GM12865 (cell line): ENCODE results near the gene MPO.
A peak's percentile ranks its signal among the peaks of the same experiment; 100 is the strongest.

Experiments
- DNase-seq: peaks from one replicate; pipeline ENCODE4 v3.0.0; 2010; ENCODE audit warnings: low read depth
- H3K4me3 ChIP-seq: 2 replicates; pipeline ENCODE4 v1.5.1; 2011; ENCODE audit warnings: mild to moderate bottlenecking, low read depth, low read length, control low read depth
- TF ChIP-seq, protein P1 (sequence below): IDR thresholded peaks from 2 replicates; pipeline ENCODE4 v1.5.1; 2011; ENCODE audit warnings: low read length, control low read depth, low read depth, inconsistent platforms; ENCODE audit not compliant: insufficient read depth; ENCODE audit errors: missing control alignments

MPO gene, protein sequence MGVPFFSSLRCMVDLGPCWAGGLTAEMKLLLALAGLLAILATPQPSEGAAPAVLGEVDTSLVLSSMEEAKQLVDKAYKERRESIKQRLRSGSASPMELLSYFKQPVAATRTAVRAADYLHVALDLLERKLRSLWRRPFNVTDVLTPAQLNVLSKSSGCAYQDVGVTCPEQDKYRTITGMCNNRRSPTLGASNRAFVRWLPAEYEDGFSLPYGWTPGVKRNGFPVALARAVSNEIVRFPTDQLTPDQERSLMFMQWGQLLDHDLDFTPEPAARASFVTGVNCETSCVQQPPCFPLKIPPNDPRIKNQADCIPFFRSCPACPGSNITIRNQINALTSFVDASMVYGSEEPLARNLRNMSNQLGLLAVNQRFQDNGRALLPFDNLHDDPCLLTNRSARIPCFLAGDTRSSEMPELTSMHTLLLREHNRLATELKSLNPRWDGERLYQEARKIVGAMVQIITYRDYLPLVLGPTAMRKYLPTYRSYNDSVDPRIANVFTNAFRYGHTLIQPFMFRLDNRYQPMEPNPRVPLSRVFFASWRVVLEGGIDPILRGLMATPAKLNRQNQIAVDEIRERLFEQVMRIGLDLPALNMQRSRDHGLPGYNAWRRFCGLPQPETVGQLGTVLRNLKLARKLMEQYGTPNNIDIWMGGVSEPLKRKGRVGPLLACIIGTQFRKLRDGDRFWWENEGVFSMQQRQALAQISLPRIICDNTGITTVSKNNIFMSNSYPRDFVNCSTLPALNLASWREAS

GRCh38 chr17:58280480-58281217 is at the start of gene MPO:
Gene MPO, minus strand, starts transcription at chr17:58280935. Its CDS starts 177 bp downstream, at chr17:58280758.
- TF ChIP-seq, protein P1, sequence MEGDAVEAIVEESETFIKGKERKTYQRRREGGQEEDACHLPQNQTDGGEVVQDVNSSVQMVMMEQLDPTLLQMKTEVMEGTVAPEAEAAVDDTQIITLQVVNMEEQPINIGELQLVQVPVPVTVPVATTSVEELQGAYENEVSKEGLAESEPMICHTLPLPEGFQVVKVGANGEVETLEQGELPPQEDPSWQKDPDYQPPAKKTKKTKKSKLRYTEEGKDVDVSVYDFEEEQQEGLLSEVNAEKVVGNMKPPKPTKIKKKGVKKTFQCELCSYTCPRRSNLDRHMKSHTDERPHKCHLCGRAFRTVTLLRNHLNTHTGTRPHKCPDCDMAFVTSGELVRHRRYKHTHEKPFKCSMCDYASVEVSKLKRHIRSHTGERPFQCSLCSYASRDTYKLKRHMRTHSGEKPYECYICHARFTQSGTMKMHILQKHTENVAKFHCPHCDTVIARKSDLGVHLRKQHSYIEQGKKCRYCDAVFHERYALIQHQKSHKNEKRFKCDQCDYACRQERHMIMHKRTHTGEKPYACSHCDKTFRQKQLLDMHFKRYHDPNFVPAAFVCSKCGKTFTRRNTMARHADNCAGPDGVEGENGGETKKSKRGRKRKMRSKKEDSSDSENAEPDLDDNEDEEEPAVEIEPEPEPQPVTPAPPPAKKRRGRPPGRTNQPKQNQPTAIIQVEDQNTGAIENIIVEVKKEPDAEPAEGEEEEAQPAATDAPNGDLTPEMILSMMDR = no peak
- DNase-seq = no peak
- H3K4me3 ChIP-seq = no peak within 1 kb of the TSS

DNA sequence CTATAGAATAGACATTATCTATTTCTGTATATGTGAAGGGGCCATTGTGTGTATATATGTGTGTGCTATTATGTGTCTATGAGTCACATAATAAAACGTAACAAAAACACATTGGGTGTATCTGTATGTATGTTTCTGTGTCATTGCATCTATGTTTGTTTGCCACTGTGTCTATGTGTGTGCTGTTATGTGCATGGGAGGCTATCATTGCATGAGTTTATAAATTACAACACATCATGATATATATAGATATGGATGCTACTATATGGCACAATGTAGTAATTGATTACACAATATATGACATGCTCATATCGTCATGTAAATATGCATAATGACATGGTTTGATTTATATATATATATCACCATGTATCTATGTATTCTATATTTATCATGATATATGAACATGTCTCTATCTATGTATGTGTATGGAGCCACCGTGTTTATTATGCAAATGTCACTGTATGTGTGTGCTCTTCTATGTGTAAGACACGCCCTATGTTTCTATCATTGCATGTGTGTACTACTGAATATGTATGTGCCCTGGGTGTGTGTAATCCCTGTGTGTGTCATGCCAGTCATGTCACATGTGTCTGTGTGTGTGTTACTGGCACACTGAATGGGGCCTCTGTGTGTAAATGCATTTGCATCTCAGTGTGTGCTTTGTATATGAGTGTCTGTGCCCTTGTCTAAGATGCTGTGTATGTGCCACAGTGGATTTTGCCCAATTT is 49.2 kb upstream of the MPO start:
- H3K4me3 ChIP-seq = peak overlapping the region; percentile 94
- TF ChIP-seq, protein P1 = no peak
- DNase-seq = peak; percentile 95

DNA sequence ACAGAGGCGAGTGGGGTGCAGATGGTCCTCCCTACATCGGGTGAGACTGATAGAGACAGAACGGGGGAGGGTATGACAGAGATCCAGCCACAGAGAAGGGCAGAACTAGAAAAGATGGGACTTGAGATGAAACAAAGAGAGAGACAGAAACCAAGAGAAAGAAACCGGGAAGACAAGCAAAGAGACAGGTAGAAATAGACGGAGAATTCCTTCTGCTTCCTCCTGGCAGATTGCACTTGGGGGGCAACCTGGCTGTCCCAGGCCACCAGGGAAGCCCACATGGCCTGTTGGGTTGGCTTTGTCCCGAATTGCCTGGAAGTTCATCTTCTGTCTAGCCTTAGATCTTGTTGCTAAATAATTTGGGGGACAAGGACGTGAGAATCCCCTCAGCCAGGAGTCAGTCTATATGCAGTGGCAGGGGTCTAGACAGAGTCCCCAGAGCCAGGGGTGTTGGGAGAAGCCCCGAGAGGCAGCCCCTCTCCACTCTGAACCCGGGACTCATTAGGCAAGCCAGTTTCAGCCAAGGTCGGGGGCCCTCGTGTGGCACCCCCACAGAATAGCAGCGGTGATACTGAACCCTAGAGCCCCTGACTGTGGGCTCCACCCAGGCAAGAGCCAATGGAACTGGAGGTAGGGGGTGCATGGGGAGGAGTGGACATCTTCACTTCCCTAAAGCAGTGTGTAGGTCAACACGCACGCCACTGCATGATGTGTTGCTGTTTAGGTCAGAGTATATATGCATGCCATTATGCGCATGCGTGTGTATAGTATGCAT is 48.5 kb upstream of the MPO start:
- TF ChIP-seq, protein P1 = peak; percentile 67
- peak; percentile 99 for DNase-seq

DNA sequence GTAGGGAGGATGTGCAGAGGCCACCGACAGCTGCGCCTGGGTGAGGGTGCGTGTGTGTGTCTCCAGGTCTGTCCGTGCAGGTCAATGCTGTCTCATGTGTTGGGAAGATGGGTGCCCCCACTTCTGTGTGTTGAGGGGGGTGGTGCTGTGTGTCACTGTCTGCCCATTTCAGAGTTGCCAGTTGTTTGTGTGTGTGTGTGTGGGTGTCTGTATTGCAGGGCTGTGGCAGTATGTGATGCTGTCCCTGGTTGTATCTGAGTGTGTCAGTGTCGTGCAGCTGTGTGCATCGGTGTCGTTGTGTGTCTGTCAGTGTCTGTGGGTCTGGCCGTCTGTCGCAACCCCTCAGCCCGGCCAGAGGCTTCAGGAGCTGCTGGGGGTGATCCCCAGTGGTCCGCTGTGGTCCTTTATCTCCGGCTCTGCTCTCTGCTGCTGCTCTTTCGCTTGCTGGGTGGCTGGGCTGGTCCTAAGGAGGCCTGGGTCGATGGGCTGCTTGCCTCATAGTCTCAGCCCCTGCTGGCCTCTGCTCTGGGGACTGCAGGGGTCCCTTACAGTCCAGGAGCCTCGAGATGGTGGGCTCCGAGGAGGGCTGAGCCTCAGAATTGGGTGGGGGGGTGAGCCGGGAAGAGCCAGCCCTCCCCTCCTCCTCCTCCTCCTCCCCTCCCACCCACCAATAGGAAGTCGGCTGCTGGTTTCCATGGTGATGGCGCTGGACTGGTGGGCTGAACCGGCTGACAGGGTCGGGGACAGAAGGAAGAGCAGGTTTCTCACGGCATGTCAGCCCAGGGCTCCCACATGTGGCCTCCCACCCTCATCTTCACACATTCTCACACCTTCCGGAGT is 47.7 kb upstream of the MPO start, which contains the start of gene TSPOAP1:
Gene TSPOAP1 (minus strand): TSS at position 601 of the 840 bp plus-strand sequence. CDS start 875 bp downstream, outside the sequence.
- TF ChIP-seq, protein P1 = peak; percentile 6
- DNase-seq = peak; percentile 98
- H3K4me3 ChIP-seq = peak within 1 kb of the TSS; percentile 94

More for the DNA sequence above, 48.5 kb upstream of the MPO start:
- peak overlapping the region; percentile 94 for H3K4me3 ChIP-seq

DNA sequence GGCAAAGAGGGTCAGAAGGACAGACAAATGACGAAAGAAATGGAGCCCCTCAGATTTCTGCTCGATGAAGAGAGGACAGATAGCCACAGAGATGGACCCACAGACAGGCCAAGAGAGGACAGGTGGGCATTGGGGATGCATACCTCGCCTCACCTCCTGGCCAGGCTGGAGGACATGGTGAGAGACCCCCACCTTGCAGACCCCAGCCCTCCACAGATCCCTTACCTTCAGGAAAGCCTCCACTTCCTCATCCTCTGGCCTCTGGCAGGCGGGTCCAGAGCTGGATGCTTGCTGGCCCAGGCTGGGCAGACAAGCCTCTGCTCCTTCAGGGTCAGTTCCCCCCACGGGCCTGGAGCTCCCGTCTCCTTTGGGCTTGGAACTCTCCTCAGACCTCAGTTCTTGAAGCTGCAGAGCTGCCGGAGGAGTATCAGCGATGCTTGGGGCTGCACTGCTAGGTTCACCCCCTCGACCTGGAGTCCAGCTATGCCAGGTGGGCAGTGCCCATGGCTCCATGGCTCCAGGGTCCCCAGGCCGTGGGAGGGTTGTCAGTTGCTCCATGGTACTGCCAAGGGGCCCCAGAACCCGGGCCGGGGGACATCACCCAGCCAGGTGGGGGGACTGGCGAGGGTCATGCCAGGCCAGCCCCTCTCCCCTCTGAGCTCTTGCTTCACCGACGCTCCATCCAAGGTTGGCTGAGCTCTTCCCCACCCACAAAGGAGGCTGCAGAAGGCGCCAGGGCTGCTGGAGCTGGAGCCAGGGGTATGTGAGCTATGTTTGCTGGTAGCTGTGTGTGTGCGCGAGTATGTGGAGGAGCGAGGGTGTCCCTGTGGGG is 46.8 kb upstream of the MPO start:
- H3K4me3 ChIP-seq = peak overlapping the region; percentile 94
- no peak for DNase-seq
- TF ChIP-seq, protein P1 = no peak
